HEK293 (cell line): Measurements from ENCODE around the gene GAL3ST2.
"Not testable (repeated sequence)": the region's sequence is repeated elsewhere in the genome, so short reads cannot be mapped to it uniquely, and the experiment has no call there.

Experiments used
- CTCF ChIA-PET: fragments of 350-600 bp; formaldehyde crosslinking; extraction: SDS; loops from one replicate; lab custom pipeline; 2021; ENCODE audit warnings: antibody characterized with exemption; lab: Yijun Ruan, JAX
- POLR2A ChIA-PET: fragments of 300-600 bp; formaldehyde crosslinking; extraction: SDS; loops from one replicate; lab custom pipeline; 2020; ENCODE audit warnings: antibody characterized with exemption, inconsistent platforms; lab: Yijun Ruan, JAX
- H3K27ac ChIP-seq: fragments of 200-500 bp; sonication (Bioruptor generic); 2 replicates; pipeline ENCODE4 v1.5.1; 2014; ENCODE audit warnings: low read depth, low read length, control low read depth, inconsistent platforms; ENCODE audit errors: extremely low read depth
- H3K36me3 ChIP-seq, 2 experiments: fragments of 200-500 bp in 1 of 2; sonication (Bioruptor generic) in 1 of 2; 1 replicate in 1 of 2; 2 replicates in 1 of 2; pipeline ENCODE4 v1.5.1; 2014 to 2017; ENCODE audit warnings: inconsistent platforms in 2 of 2, low read length in 2 of 2; ENCODE audit not compliant: control insufficient read depth in 2 of 2, insufficient read depth in 1 of 2
- H3K4me1 ChIP-seq: fragments of 200-500 bp; sonication (Bioruptor generic); 2 replicates; pipeline ENCODE4 v1.5.1; 2014; ENCODE audit warnings: mild to moderate bottlenecking, low read length, inconsistent platforms; ENCODE audit not compliant: control insufficient read depth, insufficient read depth
- H3K4me3 ChIP-seq: 2 replicates; pipeline ENCODE4 v1.5.1; 2011; ENCODE audit warnings: low read depth, mild to moderate bottlenecking, control low read depth, low read length, moderate library complexity
- H3K9me3 ChIP-seq: fragments of 200-500 bp; sonication (Bioruptor generic); 2 replicates; pipeline ENCODE4 v1.5.1; 2014; ENCODE audit warnings: low read depth, low read length, inconsistent platforms; ENCODE audit not compliant: control insufficient read depth, insufficient read depth
- FEZF1 ChIP-seq: fragments of 450-650 bp; formaldehyde crosslinking; IDR thresholded peaks from 2 replicates; pipeline ENCODE4 v1.5.1; 2016; ENCODE audit warnings: missing biosample characterization, missing genetic modification characterization
- KLF16 ChIP-seq: fragments of 450-650 bp; formaldehyde crosslinking; IDR thresholded peaks from 2 replicates; pipeline ENCODE4 v1.5.1; 2017; ENCODE audit warnings: missing biosample characterization, missing genetic modification characterization
- SCRT1 ChIP-seq: fragments of 450-650 bp; formaldehyde crosslinking; IDR thresholded peaks from 2 replicates; pipeline ENCODE4 v1.5.1; 2016; ENCODE audit warnings: missing biosample characterization, missing genetic modification characterization, borderline replicate concordance
- TRIM28 ChIP-seq: IDR thresholded peaks from 2 replicates; pipeline ENCODE4 v1.6.1; 2011; ENCODE audit warnings: low read length, control low read depth, borderline replicate concordance
- WT1 ChIP-seq: fragments of 450-650 bp; formaldehyde crosslinking; IDR thresholded peaks from 2 replicates; pipeline ENCODE4 v1.5.1; 2016; ENCODE audit warnings: missing biosample characterization, missing genetic modification characterization
- ZIC2 ChIP-seq: fragments of 450-650 bp; formaldehyde crosslinking; IDR thresholded peaks from 2 replicates; pipeline ENCODE4 v1.5.1; 2016; ENCODE audit warnings: missing biosample characterization, missing genetic modification characterization
- ZNF138 ChIP-seq: fragments of 450-650 bp; formaldehyde crosslinking; IDR thresholded peaks from 2 replicates; pipeline ENCODE4 v1.5.1; 2016; ENCODE audit warnings: missing biosample characterization, missing genetic modification characterization, borderline replicate concordance
- ZNF280C ChIP-seq: fragments of 450-650 bp; formaldehyde crosslinking; IDR thresholded peaks from 2 replicates; pipeline ENCODE4 v1.5.1; 2016; ENCODE audit warnings: missing biosample characterization, missing genetic modification characterization
- ZNF302 ChIP-seq: fragments of 450-650 bp; formaldehyde crosslinking; IDR thresholded peaks from 2 replicates; pipeline ENCODE4 v1.5.1; 2016; ENCODE audit warnings: missing biosample characterization, missing genetic modification characterization, low read depth
- ZNF629 ChIP-seq: fragments of 450-650 bp; formaldehyde crosslinking; IDR thresholded peaks from 2 replicates; pipeline ENCODE4 v1.5.1; 2017; ENCODE audit warnings: missing biosample characterization, missing genetic modification characterization
- ZNF654 ChIP-seq: fragments of 450-650 bp; formaldehyde crosslinking; IDR thresholded peaks from 2 replicates; pipeline ENCODE4 v1.5.1; 2016; ENCODE audit warnings: low read depth, missing biosample characterization, missing genetic modification characterization
- ZNF704 ChIP-seq: fragments of 450-650 bp; formaldehyde crosslinking; IDR thresholded peaks from 2 replicates; pipeline ENCODE4 v1.5.1; 2016; ENCODE audit warnings: missing biosample characterization, missing genetic modification characterization
- ZNF837 ChIP-seq: fragments of 450-650 bp; formaldehyde crosslinking; IDR thresholded peaks from 2 replicates; pipeline ENCODE4 v1.5.1; 2016; ENCODE audit warnings: missing biosample characterization, missing genetic modification characterization
- ZSCAN18 ChIP-seq: fragments of 450-650 bp; formaldehyde crosslinking; IDR thresholded peaks from 2 replicates; pipeline ENCODE4 v1.5.1; 2016; ENCODE audit warnings: missing biosample characterization, missing genetic modification characterization
- TF ChIP-seq, protein P1 (sequence below): fragments of 450-650 bp; formaldehyde crosslinking; IDR thresholded peaks from 2 replicates; pipeline ENCODE4 v1.5.1; 2016; ENCODE audit warnings: missing biosample characterization, missing genetic modification characterization
- TF ChIP-seq, protein P2 (sequence below): fragments of 450-650 bp; formaldehyde crosslinking; IDR thresholded peaks from 2 replicates; pipeline ENCODE4 v1.5.1; 2017; ENCODE audit warnings: missing biosample characterization, missing genetic modification characterization
- TF ChIP-seq, protein P3 (sequence below): fragments of 450-650 bp; formaldehyde crosslinking; conservative IDR thresholded peaks from 2 replicates; pipeline ENCODE4 v1.5.1; 2016; ENCODE audit warnings: low read depth, missing biosample characterization, missing genetic modification characterization

GAL3ST2 gene

GRCh38 chr2:241804326-241805229 is 28.0 kb downstream of the GAL3ST2 start (continued):
- TF ChIP-seq, protein P1, sequence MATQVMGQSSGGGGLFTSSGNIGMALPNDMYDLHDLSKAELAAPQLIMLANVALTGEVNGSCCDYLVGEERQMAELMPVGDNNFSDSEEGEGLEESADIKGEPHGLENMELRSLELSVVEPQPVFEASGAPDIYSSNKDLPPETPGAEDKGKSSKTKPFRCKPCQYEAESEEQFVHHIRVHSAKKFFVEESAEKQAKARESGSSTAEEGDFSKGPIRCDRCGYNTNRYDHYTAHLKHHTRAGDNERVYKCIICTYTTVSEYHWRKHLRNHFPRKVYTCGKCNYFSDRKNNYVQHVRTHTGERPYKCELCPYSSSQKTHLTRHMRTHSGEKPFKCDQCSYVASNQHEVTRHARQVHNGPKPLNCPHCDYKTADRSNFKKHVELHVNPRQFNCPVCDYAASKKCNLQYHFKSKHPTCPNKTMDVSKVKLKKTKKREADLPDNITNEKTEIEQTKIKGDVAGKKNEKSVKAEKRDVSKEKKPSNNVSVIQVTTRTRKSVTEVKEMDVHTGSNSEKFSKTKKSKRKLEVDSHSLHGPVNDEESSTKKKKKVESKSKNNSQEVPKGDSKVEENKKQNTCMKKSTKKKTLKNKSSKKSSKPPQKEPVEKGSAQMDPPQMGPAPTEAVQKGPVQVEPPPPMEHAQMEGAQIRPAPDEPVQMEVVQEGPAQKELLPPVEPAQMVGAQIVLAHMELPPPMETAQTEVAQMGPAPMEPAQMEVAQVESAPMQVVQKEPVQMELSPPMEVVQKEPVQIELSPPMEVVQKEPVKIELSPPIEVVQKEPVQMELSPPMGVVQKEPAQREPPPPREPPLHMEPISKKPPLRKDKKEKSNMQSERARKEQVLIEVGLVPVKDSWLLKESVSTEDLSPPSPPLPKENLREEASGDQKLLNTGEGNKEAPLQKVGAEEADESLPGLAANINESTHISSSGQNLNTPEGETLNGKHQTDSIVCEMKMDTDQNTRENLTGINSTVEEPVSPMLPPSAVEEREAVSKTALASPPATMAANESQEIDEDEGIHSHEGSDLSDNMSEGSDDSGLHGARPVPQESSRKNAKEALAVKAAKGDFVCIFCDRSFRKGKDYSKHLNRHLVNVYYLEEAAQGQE (tag by site-specific recombination): no peak
- TF ChIP-seq ZIC2 (tag by site-specific recombination): no peak
- TF ChIP-seq ZNF629 (tag by site-specific recombination): no peak
- no peak for TF ChIP-seq ZNF302
- TF ChIP-seq TRIM28: no peak
- TF ChIP-seq, all 188 proteins: peak for 0

DNA sequence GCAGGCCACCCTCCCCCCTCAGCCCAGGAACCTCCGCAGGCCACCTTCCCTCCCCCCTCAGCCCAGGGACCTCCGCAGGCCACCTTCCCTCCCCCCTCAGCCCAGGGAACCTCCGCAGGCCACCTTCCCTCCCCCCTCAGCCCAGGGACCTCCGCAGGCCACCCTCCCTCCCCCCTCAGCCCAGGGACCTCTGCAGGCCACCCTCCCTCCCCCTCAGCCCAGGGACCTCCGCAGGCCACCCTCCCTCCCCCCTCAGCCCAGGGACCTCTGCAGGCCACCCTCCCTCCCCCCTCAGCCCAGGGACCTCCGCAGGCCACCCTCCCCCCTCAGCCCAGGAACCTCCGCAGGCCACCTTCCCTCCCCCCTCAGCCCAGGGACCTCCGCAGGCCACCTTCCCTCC is 29.6 kb downstream of the GAL3ST2 start:
- CTCF ChIA-PET, H3K27ac ChIP-seq, H3K4me3 ChIP-seq, H3K36me3 ChIP-seq, POLR2A ChIA-PET, H3K4me1 ChIP-seq, H3K9me3 ChIP-seq: not testable (repeated sequence)

DNA sequence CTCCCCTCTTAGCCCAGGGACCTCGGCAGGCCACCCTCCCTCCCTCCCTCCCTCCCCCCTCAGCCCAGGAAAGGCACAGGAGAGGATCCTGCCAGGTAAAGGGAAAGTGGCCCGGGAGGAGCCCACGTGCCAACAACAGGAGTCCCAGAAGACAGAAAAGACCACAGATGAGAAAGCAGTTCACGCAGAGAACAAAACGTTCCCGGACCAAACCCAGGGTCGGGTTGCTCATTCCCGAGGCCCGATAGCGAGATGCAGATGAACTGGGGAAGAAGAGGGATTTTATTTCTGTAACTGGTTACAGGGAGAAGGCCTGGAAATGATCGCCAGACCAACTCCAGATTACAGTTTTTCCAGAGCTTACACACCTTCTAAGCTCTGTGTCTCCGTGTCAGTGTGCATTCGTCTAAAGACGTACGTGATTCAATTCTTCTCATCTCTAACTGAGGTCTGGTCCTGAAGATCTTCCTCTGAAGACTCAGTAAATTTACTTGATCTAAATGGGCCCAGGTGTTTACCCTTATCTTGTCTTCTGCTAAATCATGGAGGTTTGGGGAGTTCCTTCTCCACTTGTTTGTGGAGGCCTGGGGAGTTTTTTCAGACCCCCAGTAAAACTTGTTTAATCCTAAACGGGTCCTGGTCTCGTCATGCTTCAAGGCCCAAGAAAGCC is 31.6 kb downstream of the GAL3ST2 start:
- Histone ChIP-seq H3K36me3 (no peaks in the 10 kb centered on the region), H3K4me1 (no peaks in the 10 kb centered on the region), H3K4me3 (no peak overlapping the region), H3K27ac (no peak overlapping the region), H3K9me3 (no peaks in the 10 kb centered on the region)
- ChIA-PET POLR2A (no interaction called here), CTCF (no interaction called here)
- TF ChIP-seq, protein P2, sequence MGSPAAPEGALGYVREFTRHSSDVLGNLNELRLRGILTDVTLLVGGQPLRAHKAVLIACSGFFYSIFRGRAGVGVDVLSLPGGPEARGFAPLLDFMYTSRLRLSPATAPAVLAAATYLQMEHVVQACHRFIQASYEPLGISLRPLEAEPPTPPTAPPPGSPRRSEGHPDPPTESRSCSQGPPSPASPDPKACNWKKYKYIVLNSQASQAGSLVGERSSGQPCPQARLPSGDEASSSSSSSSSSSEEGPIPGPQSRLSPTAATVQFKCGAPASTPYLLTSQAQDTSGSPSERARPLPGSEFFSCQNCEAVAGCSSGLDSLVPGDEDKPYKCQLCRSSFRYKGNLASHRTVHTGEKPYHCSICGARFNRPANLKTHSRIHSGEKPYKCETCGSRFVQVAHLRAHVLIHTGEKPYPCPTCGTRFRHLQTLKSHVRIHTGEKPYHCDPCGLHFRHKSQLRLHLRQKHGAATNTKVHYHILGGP (tag by site-specific recombination): no peak
- TF ChIP-seq, protein P3, sequence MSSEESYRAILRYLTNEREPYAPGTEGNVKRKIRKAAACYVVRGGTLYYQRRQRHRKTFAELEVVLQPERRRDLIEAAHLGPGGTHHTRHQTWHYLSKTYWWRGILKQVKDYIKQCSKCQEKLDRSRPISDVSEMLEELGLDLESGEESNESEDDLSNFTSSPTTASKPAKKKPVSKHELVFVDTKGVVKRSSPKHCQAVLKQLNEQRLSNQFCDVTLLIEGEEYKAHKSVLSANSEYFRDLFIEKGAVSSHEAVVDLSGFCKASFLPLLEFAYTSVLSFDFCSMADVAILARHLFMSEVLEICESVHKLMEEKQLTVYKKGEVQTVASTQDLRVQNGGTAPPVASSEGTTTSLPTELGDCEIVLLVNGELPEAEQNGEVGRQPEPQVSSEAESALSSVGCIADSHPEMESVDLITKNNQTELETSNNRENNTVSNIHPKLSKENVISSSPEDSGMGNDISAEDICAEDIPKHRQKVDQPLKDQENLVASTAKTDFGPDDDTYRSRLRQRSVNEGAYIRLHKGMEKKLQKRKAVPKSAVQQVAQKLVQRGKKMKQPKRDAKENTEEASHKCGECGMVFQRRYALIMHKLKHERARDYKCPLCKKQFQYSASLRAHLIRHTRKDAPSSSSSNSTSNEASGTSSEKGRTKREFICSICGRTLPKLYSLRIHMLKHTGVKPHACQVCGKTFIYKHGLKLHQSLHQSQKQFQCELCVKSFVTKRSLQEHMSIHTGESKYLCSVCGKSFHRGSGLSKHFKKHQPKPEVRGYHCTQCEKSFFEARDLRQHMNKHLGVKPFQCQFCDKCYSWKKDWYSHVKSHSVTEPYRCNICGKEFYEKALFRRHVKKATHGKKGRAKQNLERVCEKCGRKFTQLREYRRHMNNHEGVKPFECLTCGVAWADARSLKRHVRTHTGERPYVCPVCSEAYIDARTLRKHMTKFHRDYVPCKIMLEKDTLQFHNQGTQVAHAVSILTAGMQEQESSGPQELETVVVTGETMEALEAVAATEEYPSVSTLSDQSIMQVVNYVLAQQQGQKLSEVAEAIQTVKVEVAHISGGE (tag by site-specific recombination): no peak
- no peak for TF ChIP-seq FEZF1 (tag by site-specific recombination)
- no peak for TF ChIP-seq ZNF704
- TF ChIP-seq ZNF837 (tag by site-specific recombination): no peak
- no peak for TF ChIP-seq ZNF654
- TF ChIP-seq ZNF280C (tag by site-specific recombination): no peak
- TF ChIP-seq ZNF138 (tag by site-specific recombination): no peak
- TF ChIP-seq SCRT1: no peak
- TF ChIP-seq WT1 (tag by site-specific recombination): no peak
- TF ChIP-seq KLF16: no peak
- no peak for TF ChIP-seq ZSCAN18 (tag by site-specific recombination)
